BJ (cell line): ENCODE results near the gene GRM8. TPM values are rescaled to one million over a fixed set of nuclear protein-coding genes. Genes with fewer than 3 reads are reported as not detected.

ENCODE experiments used
- CTCF ChIA-PET: fragments of 350-600 bp; formaldehyde crosslinking; extraction: SDS; loops from one replicate; lab custom pipeline; 2021; ENCODE audit warnings: antibody characterized with exemption, inconsistent platforms; lab: Yijun Ruan, JAX
- POLR2A ChIA-PET: fragments of 300-600 bp; sonication (Branson Sonifier 250); formaldehyde crosslinking; extraction: SDS; loops from one replicate; lab custom pipeline; 2021; ENCODE audit warnings: antibody characterized with exemption; lab: Charles Lee
- DNase-seq: peaks from one replicate; pipeline ENCODE4 v3.0.0-alpha.2; 2011; ENCODE audit warnings: low read depth
- H3K27me3 ChIP-seq: 2 replicates; pipeline ENCODE4 v1.6.0; 2011; ENCODE audit warnings: low read length; ENCODE audit not compliant: control insufficient read depth, insufficient read depth
- H3K36me3 ChIP-seq: 2 replicates; pipeline ENCODE4 v1.5.1; 2011; ENCODE audit warnings: low read length; ENCODE audit not compliant: control insufficient read depth, insufficient read depth
- H3K4me3 ChIP-seq: 2 replicates; pipeline ENCODE4 v1.5.1; 2011; ENCODE audit warnings: low read depth, mild to moderate bottlenecking, control low read depth, low read length
- CTCF ChIP-seq: IDR thresholded peaks from 2 replicates; pipeline ENCODE4 v1.5.1; 2011; ENCODE audit warnings: low read depth, mild to moderate bottlenecking, control low read depth, inconsistent platforms, low read length, moderate library complexity; ENCODE audit not compliant: insufficient read depth
- polyA plus RNA-seq: library from polyadenylated mRNA; depleted of rRNA; stranded (reverse); fragments of >200 nt; gene quantifications from 2 replicates; pipeline ENCODE4 v1.2.3, GENCODE V29; 2011

Gene GRM8
- polyA plus RNA-seq, 1 experiment, result not detected

DNA sequence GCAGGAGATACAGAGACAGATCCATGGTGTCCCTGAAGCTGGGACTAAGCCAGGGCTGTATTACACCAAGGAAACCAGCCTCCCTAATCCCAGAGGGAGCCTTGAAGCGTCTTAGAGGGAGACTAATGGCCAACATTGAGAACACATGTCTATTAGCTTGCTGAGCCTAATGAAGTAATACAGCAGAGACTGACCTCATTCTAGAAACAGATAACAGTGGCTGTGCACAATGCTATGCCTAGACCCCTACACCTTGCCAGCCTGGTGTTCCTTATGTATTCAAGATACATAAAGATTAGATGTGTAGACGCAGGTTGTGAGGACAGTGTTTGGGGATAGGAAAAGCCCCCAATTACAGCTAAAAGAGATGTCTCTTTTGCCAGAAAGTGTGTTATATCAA lies 19.1 kb downstream of the GRM8 start:
- ChIA-PET POLR2A (no interaction called here), CTCF (interaction anchor here (1.1 kb wide), 1 partner anchor 20 kb away, joined by 7 read pairs; no protein-coding TSS in a partner anchor)
- no peak overlapping the region for H3K4me3 ChIP-seq
- no peak for DNase-seq
- no peaks in the 10 kb centered on the region for H3K27me3 ChIP-seq
- no peak for TF ChIP-seq CTCF
- H3K36me3 ChIP-seq, result no peaks in the 10 kb centered on the region

GRCh38 chr7:127231415-127231814 lies 21.3 kb downstream of the GRM8 start:
- Histone ChIP-seq H3K27me3 (no peaks in the 10 kb centered on the region), H3K4me3 (no peak overlapping the region), H3K36me3 (no peaks in the 10 kb centered on the region)
- DNase-seq, result no peak
- CTCF ChIA-PET, result interaction anchor here (0.6 kb wide), 1 partner anchor 33 kb away, joined by 3 read pairs; no protein-coding TSS in a partner anchor
- POLR2A ChIA-PET, result no interaction called here
- TF ChIP-seq CTCF, result no peak

- H3K36me3 ChIP-seq, result no peaks in the 10 kb centered on the region
- CTCF ChIA-PET, result no interaction called here
- H3K4me3 ChIP-seq, result no peak overlapping the region
- TF ChIP-seq CTCF, result no peak
- POLR2A ChIA-PET, result no interaction called here
- DNase-seq, result no peak
- H3K27me3 ChIP-seq, result no peaks in the 10 kb centered on the region
Measured at GRCh38 chr7:127230192-127230925, 22.4 kb downstream of the GRM8 start.

DNA sequence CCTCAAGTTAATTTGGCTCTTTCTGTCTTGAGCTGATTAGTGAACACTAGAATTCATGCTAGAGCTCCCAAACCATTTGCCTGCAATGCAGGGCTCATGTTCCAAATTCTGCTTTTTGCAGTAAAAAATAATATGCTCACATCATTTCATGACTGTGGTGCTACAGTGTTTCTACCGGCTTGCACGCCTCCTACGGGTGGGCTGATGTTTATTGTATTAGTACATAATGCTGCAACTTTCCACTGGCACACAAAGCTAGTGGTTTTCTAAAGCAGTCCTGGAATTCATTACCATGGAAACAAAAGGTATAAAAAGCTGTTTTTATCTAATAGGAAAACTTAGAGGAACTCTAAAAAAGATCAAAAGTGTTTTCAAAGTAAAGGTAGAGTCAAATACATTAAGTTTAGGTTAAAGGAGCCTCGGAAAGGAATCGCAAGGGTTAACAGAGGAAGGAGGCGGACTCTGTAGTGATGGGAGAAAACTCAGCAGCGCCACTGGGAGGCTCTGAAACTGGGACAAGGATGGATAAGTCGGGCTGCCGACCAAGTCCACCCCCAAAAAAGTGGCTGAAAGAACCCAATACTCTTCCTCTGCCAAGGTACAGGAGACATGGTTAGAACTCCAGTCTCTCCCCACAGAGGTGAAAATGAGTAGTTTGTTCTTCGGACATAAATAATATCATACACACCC lies 25.9 kb downstream of the GRM8 start:
- no peaks in the 10 kb centered on the region for H3K27me3 ChIP-seq
- no peak overlapping the region for H3K4me3 ChIP-seq
- CTCF ChIA-PET, result no interaction called here
- TF ChIP-seq CTCF, result no peak
- DNase-seq, result no peak
- POLR2A ChIA-PET, result no interaction called here
- no peaks in the 10 kb centered on the region for H3K36me3 ChIP-seq

DNA sequence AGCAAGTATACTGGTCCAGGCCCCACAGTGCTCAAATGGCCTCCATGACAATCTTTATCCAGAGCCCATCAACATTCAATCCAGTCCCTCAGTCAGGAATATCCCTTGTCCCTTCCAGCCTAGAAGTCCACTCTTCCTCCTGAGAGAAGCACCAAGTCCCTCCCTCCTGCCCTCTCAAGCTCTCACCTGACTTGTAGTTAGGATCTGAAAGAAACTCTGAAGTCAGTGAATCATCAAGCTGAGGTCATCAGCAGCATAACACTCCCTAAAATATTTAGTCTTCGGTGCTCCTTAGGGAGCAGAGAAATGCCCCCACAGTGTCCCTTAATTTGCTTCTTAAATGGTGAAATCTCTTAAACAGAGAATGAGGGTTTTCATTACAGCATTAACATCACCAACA lies 31.0 kb downstream of the GRM8 start:
- no peaks in the 10 kb centered on the region for H3K27me3 ChIP-seq
- H3K4me3 ChIP-seq, result no peak overlapping the region
- POLR2A ChIA-PET, result no interaction called here
- no peaks in the 10 kb centered on the region for H3K36me3 ChIP-seq
- no peak for TF ChIP-seq CTCF
- CTCF ChIA-PET, result no interaction called here
- DNase-seq, result no peak
